ENCODE results near the gene SLF2.

Gene SLF2, protein sequence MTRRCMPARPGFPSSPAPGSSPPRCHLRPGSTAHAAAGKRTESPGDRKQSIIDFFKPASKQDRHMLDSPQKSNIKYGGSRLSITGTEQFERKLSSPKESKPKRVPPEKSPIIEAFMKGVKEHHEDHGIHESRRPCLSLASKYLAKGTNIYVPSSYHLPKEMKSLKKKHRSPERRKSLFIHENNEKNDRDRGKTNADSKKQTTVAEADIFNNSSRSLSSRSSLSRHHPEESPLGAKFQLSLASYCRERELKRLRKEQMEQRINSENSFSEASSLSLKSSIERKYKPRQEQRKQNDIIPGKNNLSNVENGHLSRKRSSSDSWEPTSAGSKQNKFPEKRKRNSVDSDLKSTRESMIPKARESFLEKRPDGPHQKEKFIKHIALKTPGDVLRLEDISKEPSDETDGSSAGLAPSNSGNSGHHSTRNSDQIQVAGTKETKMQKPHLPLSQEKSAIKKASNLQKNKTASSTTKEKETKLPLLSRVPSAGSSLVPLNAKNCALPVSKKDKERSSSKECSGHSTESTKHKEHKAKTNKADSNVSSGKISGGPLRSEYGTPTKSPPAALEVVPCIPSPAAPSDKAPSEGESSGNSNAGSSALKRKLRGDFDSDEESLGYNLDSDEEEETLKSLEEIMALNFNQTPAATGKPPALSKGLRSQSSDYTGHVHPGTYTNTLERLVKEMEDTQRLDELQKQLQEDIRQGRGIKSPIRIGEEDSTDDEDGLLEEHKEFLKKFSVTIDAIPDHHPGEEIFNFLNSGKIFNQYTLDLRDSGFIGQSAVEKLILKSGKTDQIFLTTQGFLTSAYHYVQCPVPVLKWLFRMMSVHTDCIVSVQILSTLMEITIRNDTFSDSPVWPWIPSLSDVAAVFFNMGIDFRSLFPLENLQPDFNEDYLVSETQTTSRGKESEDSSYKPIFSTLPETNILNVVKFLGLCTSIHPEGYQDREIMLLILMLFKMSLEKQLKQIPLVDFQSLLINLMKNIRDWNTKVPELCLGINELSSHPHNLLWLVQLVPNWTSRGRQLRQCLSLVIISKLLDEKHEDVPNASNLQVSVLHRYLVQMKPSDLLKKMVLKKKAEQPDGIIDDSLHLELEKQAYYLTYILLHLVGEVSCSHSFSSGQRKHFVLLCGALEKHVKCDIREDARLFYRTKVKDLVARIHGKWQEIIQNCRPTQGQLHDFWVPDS

DNA sequence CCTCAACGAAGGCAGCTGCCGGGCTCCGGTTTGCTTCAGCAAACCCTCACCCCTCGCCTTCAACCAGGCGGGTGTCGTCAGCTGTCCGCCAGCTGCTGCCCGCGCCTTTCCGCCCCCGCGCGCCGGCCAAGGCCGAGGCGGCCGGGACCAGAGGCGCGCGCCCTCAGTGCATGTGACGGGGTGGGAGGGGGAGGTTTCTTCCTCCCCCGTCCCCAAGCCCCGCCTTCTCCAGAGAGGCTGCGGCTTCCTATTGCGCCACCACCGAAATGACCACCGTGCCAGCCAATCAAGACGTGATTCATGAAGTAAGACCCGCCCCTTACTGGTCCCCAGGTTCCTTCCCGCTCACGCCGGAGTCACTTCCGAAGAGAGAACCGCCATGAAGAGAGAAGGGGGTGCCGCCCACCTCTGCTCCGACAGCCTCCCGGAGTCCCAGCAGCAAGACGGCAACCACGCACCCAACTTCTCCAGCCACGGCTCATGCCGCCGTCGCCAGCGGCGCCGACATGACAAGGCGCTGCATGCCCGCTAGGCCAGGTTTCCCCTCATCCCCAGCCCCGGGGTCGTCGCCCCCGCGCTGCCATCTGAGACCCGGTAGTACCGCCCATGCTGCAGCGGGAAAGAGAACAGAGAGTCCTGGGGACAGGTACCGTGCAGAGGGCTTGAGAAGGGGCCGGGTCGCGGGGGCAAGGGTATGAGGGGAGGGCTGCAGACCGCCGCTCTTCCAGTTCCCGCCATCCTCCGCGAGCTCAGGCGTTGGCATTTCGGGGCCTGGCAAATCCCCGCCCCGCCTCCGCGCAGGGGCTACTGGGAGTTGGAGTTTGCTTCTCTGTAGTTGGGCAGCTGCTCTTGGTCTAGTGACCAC lies at the start of gene SLF2:
TSS of gene SLF2 (plus strand) at position 359 of the 865 bp plus-strand sequence. CDS start at position 507, 148 bp downstream.
- TF ChIP-seq, protein P1, sequence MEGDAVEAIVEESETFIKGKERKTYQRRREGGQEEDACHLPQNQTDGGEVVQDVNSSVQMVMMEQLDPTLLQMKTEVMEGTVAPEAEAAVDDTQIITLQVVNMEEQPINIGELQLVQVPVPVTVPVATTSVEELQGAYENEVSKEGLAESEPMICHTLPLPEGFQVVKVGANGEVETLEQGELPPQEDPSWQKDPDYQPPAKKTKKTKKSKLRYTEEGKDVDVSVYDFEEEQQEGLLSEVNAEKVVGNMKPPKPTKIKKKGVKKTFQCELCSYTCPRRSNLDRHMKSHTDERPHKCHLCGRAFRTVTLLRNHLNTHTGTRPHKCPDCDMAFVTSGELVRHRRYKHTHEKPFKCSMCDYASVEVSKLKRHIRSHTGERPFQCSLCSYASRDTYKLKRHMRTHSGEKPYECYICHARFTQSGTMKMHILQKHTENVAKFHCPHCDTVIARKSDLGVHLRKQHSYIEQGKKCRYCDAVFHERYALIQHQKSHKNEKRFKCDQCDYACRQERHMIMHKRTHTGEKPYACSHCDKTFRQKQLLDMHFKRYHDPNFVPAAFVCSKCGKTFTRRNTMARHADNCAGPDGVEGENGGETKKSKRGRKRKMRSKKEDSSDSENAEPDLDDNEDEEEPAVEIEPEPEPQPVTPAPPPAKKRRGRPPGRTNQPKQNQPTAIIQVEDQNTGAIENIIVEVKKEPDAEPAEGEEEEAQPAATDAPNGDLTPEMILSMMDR (IDR thresholded peaks at IDR 0.05; ENCODE audit: low read depth, low read length) = no peak
- H3K4me3 ChIP-seq (ENCODE audit: low read depth, low read length) = peak within 1 kb of the TSS; percentile 95

- TF ChIP-seq, protein P1 (IDR thresholded peaks at IDR 0.05; ENCODE audit: low read depth, low read length) = no peak
- no peak overlapping the region for H3K4me3 ChIP-seq (ENCODE audit: low read depth, low read length)
These were observed 49.3 kb upstream of the SLF2 start for GRCh38 chr10:100863433-100863832.

GRCh38 chr10:100864036-100864885 lies 48.5 kb upstream of the SLF2 start:
- TF ChIP-seq, protein P1 (IDR thresholded peaks at IDR 0.05; ENCODE audit: low read depth, low read length) = no peak
- no peak overlapping the region for H3K4me3 ChIP-seq (ENCODE audit: low read depth, low read length)

- TF ChIP-seq, protein P1 (IDR thresholded peaks at IDR 0.05; ENCODE audit: low read depth, low read length) = no peak
- H3K4me3 ChIP-seq (ENCODE audit: low read depth, low read length) = no peak overlapping the region
These were observed 47.8 kb upstream of the SLF2 start for GRCh38 chr10:100864978-100865377.

- TF ChIP-seq, protein P1 (IDR thresholded peaks at IDR 0.05; ENCODE audit: low read depth, low read length) = no peak
- H3K4me3 ChIP-seq (ENCODE audit: low read depth, low read length) = no peak overlapping the region
These were observed 46.8 kb upstream of the SLF2 start for GRCh38 chr10:100866010-100866409.
